Body of pancreas (tissue), 4 donors: ENCODE data around the gene GAGE10.

Experiments
- CTCF ChIP-seq, 7 experiments: fragments of 450-650 bp in 4 of 7; fragments of 200-600 bp in 3 of 7; sonication (generic) in 3 of 7; IDR thresholded peaks; one replicate each; pipeline ENCODE4 v1.5.1; 2016 to 2019; ENCODE audit warnings: antibody characterized with exemption in 7 of 7
- POLR2A ChIP-seq, 3 donors: fragments of 450-650 bp; IDR thresholded peaks; one replicate each; pipeline ENCODE4 v1.6.1; 2016; ENCODE audit warnings: antibody characterized with exemption in 3 of 3, mild to moderate bottlenecking in 2 of 3

DNA sequence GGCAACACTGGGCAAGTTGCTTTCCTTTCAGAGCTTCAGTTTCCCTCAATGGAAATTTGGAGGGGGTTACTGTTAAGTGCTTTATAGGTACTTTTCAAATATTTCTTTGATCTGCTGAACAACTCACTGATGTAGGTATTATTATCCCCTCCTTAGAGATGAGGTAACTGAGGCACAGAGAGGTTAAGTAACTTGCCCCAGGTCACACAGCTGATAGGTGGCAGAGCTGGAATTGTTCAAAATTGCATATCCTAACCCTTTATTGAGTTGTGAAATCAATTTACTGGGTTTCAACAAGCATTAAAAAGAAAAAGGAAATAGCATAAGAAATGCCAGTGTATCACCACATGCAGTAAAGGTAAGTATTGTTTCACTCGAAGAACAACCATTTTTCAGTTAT is 27.2 kb upstream of the GAGE10 start:
- TF ChIP-seq CTCF (IDR thresholded peaks at IDR 0.05) (no peak), POLR2A (IDR thresholded peaks at IDR 0.05) (no peak)
